ENCODE data around the gene APBB2. TPM values are rescaled to one million over a fixed set of nuclear protein-coding genes. Genes with fewer than 3 reads are reported as not detected.

Gene APBB2
- total RNA-seq, 1 experiment from 2014 or later = 46.0 TPM

- Histone ChIP-seq H2AFZ (no peak overlapping the region), H3F3A (ENCODE audit: insufficient read depth, low read depth) (no peaks in the 10 kb centered on the region), H3K79me2 (ENCODE audit: low read depth) (no peaks in the 10 kb centered on the region), H3K9me2 (ENCODE audit: insufficient read depth) (no peaks in the 10 kb centered on the region), H3K27ac (no peak overlapping the region), H3K36me3 (ENCODE audit: low read depth) (no peaks in the 10 kb centered on the region), H4K20me1 (ENCODE audit: insufficient read depth) (no peaks in the 10 kb centered on the region), H3K4me3 (no peak overlapping the region), H3K4me2 (no peak overlapping the region), H3K27me3 (ENCODE audit: insufficient read depth, low read depth) (no peaks in the 10 kb centered on the region), H3K9me3 (ENCODE audit: insufficient read depth, low read depth) (no peaks in the 10 kb centered on the region), H3K4me1 (replicated peaks; ENCODE audit: insufficient read depth) (no peaks in the 10 kb centered on the region)
- no peak for DNase-seq
- BruUV-seq (replicated peaks) = no TSS peak
- intact Hi-C loops (cut with micrococcal nuclease; ENCODE audit: unreplicated experiment) = no loop called here
- TF ChIP-seq EZH2 (IDR thresholded peaks at IDR 0.05; ENCODE audit: low read depth) (no peak), CTCF (conservative IDR thresholded peaks at IDR 0.05) (no peak)
- CTCF ChIA-PET = interaction anchor here (0.6 kb wide), 1 partner anchor 19 kb away, joined by 6 read pairs; the partner anchor contains the start of gene APBB2
- POLR2A ChIA-PET (ENCODE audit: unreplicated experiment) = interaction anchor here (0.8 kb wide), 1 partner anchor 443 kb away, joined by 3 read pairs; no protein-coding TSS in a partner anchor
These were observed 18.5 kb upstream of the APBB2 start for GRCh38 chr4:41232856-41233255.

GRCh38 chr4:41232406-41232805, 18.1 kb upstream of the APBB2 start:
- POLR2A ChIA-PET (ENCODE audit: unreplicated experiment) = no interaction called here

GRCh38 chr4:41227902-41228301, 13.6 kb upstream of the APBB2 start:
- ChIA-PET POLR2A (ENCODE audit: unreplicated experiment) (no interaction called here), CTCF (no interaction called here)
- Histone ChIP-seq H3K9me2 (ENCODE audit: insufficient read depth) (no peaks in the 10 kb centered on the region), H3F3A (ENCODE audit: insufficient read depth, low read depth) (no peaks in the 10 kb centered on the region), H4K20me1 (ENCODE audit: insufficient read depth) (no peaks in the 10 kb centered on the region), H3K79me2 (ENCODE audit: low read depth) (no peaks in the 10 kb centered on the region), H2AFZ (no peak overlapping the region), H3K4me2 (no peak overlapping the region), H3K4me3 (no peak overlapping the region), H3K4me1 (replicated peaks; ENCODE audit: insufficient read depth) (no peaks in the 10 kb centered on the region), H3K27me3 (ENCODE audit: insufficient read depth, low read depth) (no peaks in the 10 kb centered on the region), H3K27ac (no peak overlapping the region), H3K9me3 (ENCODE audit: insufficient read depth, low read depth) (no peaks in the 10 kb centered on the region), H3K36me3 (ENCODE audit: low read depth) (no peaks in the 10 kb centered on the region)
- BruUV-seq (replicated peaks) = no TSS peak
- TF ChIP-seq CTCF (conservative IDR thresholded peaks at IDR 0.05) (no peak), EZH2 (IDR thresholded peaks at IDR 0.05; ENCODE audit: low read depth) (no peak)
- intact Hi-C loops (cut with micrococcal nuclease; ENCODE audit: unreplicated experiment) = no loop called here
- no peak for DNase-seq

More at GRCh38 chr4:41232406-41232805, 18.1 kb upstream of the APBB2 start:
- Histone ChIP-seq H3K27me3 (ENCODE audit: insufficient read depth, low read depth) (no peaks in the 10 kb centered on the region), H3K36me3 (ENCODE audit: low read depth) (no peaks in the 10 kb centered on the region), H3K27ac (no peak overlapping the region), H3K4me1 (replicated peaks; ENCODE audit: insufficient read depth) (no peaks in the 10 kb centered on the region), H3K79me2 (ENCODE audit: low read depth) (no peaks in the 10 kb centered on the region), H4K20me1 (ENCODE audit: insufficient read depth) (no peaks in the 10 kb centered on the region), H3K9me3 (ENCODE audit: insufficient read depth, low read depth) (no peaks in the 10 kb centered on the region), H3K4me2 (no peak overlapping the region), H2AFZ (no peak overlapping the region), H3F3A (ENCODE audit: insufficient read depth, low read depth) (no peaks in the 10 kb centered on the region), H3K9me2 (ENCODE audit: insufficient read depth) (no peaks in the 10 kb centered on the region), H3K4me3 (no peak overlapping the region)
- intact Hi-C loops (cut with micrococcal nuclease; ENCODE audit: unreplicated experiment) = no loop called here
- DNase-seq = no peak
- CTCF ChIA-PET = no interaction called here
- no peak for TF ChIP-seq EZH2 (IDR thresholded peaks at IDR 0.05; ENCODE audit: low read depth)
- no peak for TF ChIP-seq CTCF (conservative IDR thresholded peaks at IDR 0.05)
- BruUV-seq (replicated peaks) = no TSS peak
